T-helper 2 cell (primary cell): ENCODE data around the gene FXYD4.
A peak's percentile ranks its signal among the peaks of the same experiment; 100 is the strongest.
"Not testable (repeated sequence)": the region's sequence is repeated elsewhere in the genome, so short reads cannot be mapped to it uniquely, and the experiment has no call there.

Experiments used
- DNase-seq, 5 experiments: peaks; one replicate each; pipeline versions ENCODE4 v3.0.0 to v3.0.0-alpha.2; 2012 to 2022
- total RNA-seq, 2 donors: gene quantifications; one replicate each; lab custom pipeline; 2026; lab: John Stamatoyannopoulos, UW

FXYD4 gene
- 0 reads per million in 2 donors for total RNA-seq

GRCh38 chr10:43371418-43371817 is at the start of gene FXYD4:
Gene FXYD4, plus strand, starts transcription at chr10:43371636. Its CDS starts 2,111 bp downstream, at chr10:43373747.
- no peak for DNase-seq

DNA sequence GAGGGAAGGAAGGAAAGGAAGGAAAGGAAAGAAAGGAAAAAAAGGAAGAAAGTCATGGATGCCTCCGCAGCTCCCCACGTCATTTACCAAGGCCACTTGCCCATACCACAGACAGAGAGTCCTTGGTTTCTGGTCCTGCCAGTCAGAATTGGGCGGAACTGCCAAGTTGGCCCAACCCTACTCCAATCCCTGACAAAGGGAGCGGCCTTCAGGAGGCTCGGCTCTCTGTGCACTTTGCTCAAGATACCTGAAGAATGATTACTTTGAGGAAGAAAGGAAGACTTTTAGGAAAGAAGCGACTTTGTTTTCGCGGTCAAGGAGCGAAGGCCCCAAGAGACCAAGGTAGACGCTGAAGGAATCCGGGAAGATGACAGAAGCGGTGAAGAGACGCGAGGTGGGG is 49.1 kb upstream of the FXYD4 start:
- DNase-seq, result no peak

GRCh38 chr10:43322769-43323168 is 48.7 kb upstream of the FXYD4 start:
- DNase-seq, result peak; percentile 65 to 91 (median 76)

- DNase-seq, result no peak
These were observed 48.2 kb upstream of the FXYD4 start for GRCh38 chr10:43323245-43323644.

DNA sequence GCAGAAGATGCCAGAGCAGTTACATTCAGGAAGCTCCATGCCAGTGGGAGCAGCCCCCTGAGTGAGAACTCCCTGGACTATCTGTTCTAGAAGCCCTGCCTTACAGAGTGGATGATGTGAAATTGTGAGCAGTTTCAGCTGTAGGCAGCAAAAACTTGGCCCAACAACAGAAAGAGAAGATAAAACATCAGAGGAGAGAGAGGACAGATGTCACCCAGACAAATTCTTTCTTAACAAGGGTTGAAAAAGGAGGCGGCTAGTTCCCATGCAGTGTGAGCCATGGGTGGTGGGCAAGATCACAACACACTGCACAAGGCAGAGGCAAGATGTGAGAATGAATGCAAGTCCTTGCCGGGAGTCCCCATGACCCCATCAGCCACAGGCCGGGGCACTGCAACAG is 46.6 kb upstream of the FXYD4 start:
- no peak for DNase-seq

DNA sequence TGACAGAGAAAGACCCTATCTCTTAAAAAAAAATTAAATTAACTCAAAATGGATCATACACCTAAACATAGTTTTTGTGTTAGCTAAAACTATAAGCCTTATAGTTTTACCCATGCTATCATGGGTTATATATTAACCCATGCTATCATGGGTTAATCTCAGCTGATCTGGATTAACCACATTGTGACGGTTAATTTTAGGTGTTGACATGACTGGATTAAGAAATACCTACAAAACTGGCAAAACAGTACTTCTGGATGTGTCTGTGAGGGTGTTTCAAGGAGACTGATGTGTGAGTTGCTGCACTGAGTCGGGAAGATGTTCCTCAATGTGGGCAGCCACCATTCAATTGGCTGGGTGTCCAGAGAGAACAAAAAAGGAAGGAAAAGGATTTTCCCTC is 44.3 kb upstream of the FXYD4 start:
- DNase-seq, result peak in 1 of 5 experiments; percentile 44

GRCh38 chr10:43327986-43328385 is 43.5 kb upstream of the FXYD4 start:
- no peak for DNase-seq

DNA sequence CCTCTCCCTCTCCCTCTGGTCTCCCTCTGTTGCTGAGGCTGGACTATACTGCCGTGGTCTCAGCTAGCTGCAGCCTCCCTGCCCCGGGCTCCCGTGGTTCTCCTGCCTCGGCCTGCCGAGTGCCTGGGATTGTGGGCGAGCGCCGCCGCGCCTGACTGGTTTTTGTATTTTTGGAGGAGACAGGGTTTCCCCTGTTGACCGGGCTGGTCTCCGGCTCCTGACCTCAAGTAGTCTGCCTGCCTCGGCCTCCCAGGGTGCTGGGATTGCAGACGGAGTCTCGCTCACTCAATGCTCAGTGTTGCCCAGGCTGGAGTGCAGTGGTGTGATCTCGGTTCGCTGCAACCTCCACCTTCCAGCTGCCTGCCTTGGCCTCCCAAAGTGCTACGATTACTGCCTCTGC is 42.6 kb upstream of the FXYD4 start:
- DNase-seq, result not testable (repeated sequence)

- DNase-seq, result not testable (repeated sequence)
These were observed 42.1 kb upstream of the FXYD4 start for GRCh38 chr10:43329246-43329885.

GRCh38 chr10:43330049-43330823 is 41.2 kb upstream of the FXYD4 start:
- not testable (repeated sequence) for DNase-seq

- not testable (repeated sequence) for DNase-seq
These were observed 40.7 kb upstream of the FXYD4 start for GRCh38 chr10:43330824-43331127.

- DNase-seq, result no peak
These were observed 37.8 kb upstream of the FXYD4 start for GRCh38 chr10:43333653-43334052.

GRCh38 chr10:43336061-43336460 is 35.4 kb upstream of the FXYD4 start:
- DNase-seq, result no peak

GRCh38 chr10:43336641-43337318 is 34.7 kb upstream of the FXYD4 start:
- no peak for DNase-seq

DNA sequence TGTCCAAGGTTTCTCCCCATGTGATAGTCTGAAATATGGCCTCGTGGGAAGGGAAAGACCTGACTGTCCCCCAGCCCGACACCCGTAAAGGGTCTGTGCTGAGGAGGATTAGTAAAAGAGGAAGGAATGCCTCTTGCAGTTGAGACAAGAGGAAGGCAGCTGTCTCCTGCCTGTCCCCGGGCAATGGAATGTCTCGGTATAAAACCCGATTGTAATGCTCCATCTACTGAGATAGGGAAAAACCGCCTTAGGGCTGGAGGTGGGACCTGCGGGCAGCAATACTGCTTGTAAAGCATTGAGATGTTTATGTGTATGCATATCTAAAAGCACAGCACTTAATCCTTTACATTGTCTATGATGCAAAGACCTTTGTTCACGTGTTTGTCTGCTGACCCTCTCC is 33.9 kb upstream of the FXYD4 start:
- not testable (repeated sequence) for DNase-seq

- DNase-seq, result no peak
These were observed 33.3 kb upstream of the FXYD4 start for GRCh38 chr10:43338117-43338516.

GRCh38 chr10:43339136-43339535 is 32.3 kb upstream of the FXYD4 start:
- no peak for DNase-seq

DNA sequence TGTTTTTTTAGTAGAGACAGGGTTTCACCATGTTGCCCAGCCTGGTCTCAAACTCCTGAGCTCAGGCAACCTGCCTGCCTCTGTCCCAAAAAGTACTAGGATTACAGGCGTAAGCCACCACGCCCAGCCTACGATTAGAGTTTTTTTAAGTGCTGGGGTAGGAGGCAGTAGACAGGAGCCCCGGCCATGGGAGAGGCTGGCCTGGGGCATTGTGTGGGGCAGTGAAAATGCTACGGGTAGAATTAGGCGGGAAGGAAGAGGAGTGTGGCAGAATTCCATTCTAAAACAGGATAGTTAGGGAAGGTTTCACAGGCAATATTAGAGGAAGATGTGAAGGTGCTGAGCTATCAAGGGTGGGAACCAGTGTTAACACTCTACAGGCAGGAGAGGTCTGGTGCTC is 31.3 kb upstream of the FXYD4 start:
- no peak for DNase-seq

DNA sequence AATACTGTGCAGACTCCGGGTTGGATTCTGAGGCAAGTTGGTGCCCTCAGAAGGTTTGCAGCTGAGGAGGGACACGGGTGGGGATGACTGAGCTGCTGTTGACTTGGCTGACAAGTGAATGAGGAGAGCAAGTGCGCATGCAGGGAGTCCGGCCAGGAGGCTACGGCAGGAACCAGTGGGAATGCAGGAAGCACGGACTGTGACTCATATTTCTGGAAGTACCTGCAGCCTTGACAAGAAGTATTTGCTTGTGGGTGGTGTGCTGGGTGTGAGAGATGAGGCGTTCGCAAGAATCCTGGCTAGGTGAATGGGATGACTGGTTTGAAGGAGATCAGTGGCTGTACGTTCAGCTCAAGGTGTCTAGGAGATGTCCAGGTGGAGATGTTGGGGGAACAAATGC is 30.8 kb upstream of the FXYD4 start:
- DNase-seq, result no peak

- no peak for DNase-seq
These were observed 30.0 kb upstream of the FXYD4 start for GRCh38 chr10:43341450-43341849.

DNA sequence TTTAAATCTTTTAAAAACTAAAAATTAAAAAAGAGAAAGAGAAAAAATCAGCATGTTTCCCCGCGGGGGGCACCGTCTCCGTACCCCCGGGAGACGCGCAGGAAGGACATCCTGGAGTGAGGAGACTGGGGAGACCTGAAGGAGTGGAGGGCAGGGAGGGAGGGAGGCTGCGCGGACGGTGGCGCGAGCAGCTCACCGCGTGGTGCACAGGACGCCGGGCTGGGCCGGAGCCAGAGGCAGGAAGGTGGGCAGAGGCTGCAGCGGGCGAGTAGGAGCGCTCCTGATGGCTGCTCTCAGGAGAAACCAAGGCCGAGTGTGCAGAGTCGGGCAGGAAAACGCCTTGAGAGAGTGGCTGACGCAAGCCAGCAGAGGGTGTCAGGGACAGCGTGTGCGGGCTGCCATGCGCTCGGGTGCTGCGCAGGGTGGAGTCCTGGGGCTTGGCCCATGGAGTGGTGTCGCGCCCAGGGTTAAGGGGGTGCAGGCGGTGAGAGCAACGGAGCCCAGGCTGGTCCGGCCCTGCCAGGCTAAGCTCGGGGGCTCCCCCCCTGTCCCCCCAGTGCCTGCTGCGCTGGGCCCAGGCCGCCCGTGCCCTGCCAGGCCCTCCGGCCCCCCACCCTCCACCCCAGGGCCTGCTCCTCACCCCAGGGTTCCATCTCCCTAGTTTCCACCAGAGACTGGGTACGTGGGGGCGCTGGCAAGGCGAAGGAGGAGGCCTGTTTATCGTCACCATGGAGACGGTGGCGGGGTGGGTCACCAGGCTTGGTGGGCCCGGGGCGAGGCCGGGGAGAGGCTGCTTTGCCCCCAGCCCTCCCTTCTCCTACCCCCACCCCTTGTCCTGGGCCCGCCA is 28.9 kb upstream of the FXYD4 start:
- no peak for DNase-seq

GRCh38 chr10:43343126-43343525 is 28.3 kb upstream of the FXYD4 start:
- DNase-seq, result no peak

GRCh38 chr10:43344051-43344450 is 27.4 kb upstream of the FXYD4 start:
- no peak for DNase-seq
